Adrenal gland (tissue), 5 donors: ENCODE data around the gene CDC25B.

Experiments used
- CTCF ChIP-seq, 6 experiments: fragments of 450-650 bp in 4 of 6; fragments of 200-600 bp in 2 of 6; sonication (generic) in 1 of 6; IDR thresholded peaks; 1 replicate in 5 of 6; 2 replicates in 1 of 6; pipeline versions ENCODE4 v1.5.1 to v1.8.0; 2016 to 2021; ENCODE audit warnings: antibody characterized with exemption in 6 of 6, mild to moderate bottlenecking in 2 of 6, moderate library complexity in 1 of 6
- POLR2A ChIP-seq, 2 donors: fragments of 450-650 bp; IDR thresholded peaks; one replicate each; pipeline ENCODE4 v1.6.1; 2017; ENCODE audit warnings: antibody characterized with exemption in 2 of 2, mild to moderate bottlenecking in 2 of 2, moderate library complexity in 1 of 2
- donor health status: DM: no; HTN: no; CAD: no.

- TF ChIP-seq POLR2A (IDR thresholded peaks at IDR 0.05) (no peak), CTCF (IDR thresholded peaks at IDR 0.05) (no peak)
Measured at GRCh38 chr20:3757268-3757667, 38.8 kb upstream of the CDC25B start.
